DMS53 treated with DMSO at 0.1 percent for 48 hours (cell line): Measurements from ENCODE around the gene TMEM132C.

Experiments used
- DNase-seq: peaks from one replicate; lab custom pipeline; 2025; ENCODE audit not compliant: unreplicated experiment; lab: John Stamatoyannopoulos, UW

Gene TMEM132C

GRCh38 chr12:128286970-128287369 lies 20.0 kb downstream of the TMEM132C start:
- DNase-seq: no peak

GRCh38 chr12:128288357-128288756 lies 21.4 kb downstream of the TMEM132C start:
- DNase-seq: no peak

GRCh38 chr12:128288896-128289295 lies 21.9 kb downstream of the TMEM132C start:
- DNase-seq: no peak

GRCh38 chr12:128290938-128291337 lies 24.0 kb downstream of the TMEM132C start:
- DNase-seq: no peak

- DNase-seq: no peak
Measured at GRCh38 chr12:128298091-128298748, 31.2 kb downstream of the TMEM132C start.

GRCh38 chr12:128305336-128305892 lies 38.4 kb downstream of the TMEM132C start:
- no peak for DNase-seq

GRCh38 chr12:128307791-128308190 lies 40.8 kb downstream of the TMEM132C start:
- DNase-seq: no peak

- no peak for DNase-seq
Measured at GRCh38 chr12:128312661-128313060, 45.7 kb downstream of the TMEM132C start.

GRCh38 chr12:128313931-128314330 lies 47.0 kb downstream of the TMEM132C start:
- no peak for DNase-seq

GRCh38 chr12:128314611-128315010 lies 47.6 kb downstream of the TMEM132C start:
- no peak for DNase-seq

- no peak for DNase-seq
Measured at GRCh38 chr12:128316078-128316477, 49.1 kb downstream of the TMEM132C start.

- DNase-seq: no peak
Measured at GRCh38 chr12:128316973-128317526, 50.1 kb downstream of the TMEM132C start.

- DNase-seq: no peak
Measured at GRCh38 chr12:128318341-128318740, 51.4 kb downstream of the TMEM132C start.

- DNase-seq: no peak
Measured at GRCh38 chr12:128318946-128319345, 52.0 kb downstream of the TMEM132C start.

- DNase-seq: no peak
Measured at GRCh38 chr12:128322341-128322740, 55.4 kb downstream of the TMEM132C start.

GRCh38 chr12:128323145-128323920 lies 56.4 kb downstream of the TMEM132C start:
- no peak for DNase-seq

- DNase-seq: no peak
Measured at GRCh38 chr12:128325646-128326045, 58.7 kb downstream of the TMEM132C start.

- no peak for DNase-seq
Measured at GRCh38 chr12:128326406-128326805, 59.4 kb downstream of the TMEM132C start.

- DNase-seq: no peak
Measured at GRCh38 chr12:128328961-128329360, 62.0 kb downstream of the TMEM132C start.

- DNase-seq: no peak
Measured at GRCh38 chr12:128336204-128337070, 69.5 kb downstream of the TMEM132C start.

GRCh38 chr12:128337071-128337345 lies 70.0 kb downstream of the TMEM132C start:
- no peak for DNase-seq
